Measurements from ENCODE around the gene TAOK3.
A peak's percentile ranks its signal among the peaks of the same experiment; 100 is the strongest.
"Not testable (repeated sequence)": the region's sequence is repeated elsewhere in the genome, so short reads cannot be mapped to it uniquely, and the experiment has no call there.

TAOK3 gene

DNA sequence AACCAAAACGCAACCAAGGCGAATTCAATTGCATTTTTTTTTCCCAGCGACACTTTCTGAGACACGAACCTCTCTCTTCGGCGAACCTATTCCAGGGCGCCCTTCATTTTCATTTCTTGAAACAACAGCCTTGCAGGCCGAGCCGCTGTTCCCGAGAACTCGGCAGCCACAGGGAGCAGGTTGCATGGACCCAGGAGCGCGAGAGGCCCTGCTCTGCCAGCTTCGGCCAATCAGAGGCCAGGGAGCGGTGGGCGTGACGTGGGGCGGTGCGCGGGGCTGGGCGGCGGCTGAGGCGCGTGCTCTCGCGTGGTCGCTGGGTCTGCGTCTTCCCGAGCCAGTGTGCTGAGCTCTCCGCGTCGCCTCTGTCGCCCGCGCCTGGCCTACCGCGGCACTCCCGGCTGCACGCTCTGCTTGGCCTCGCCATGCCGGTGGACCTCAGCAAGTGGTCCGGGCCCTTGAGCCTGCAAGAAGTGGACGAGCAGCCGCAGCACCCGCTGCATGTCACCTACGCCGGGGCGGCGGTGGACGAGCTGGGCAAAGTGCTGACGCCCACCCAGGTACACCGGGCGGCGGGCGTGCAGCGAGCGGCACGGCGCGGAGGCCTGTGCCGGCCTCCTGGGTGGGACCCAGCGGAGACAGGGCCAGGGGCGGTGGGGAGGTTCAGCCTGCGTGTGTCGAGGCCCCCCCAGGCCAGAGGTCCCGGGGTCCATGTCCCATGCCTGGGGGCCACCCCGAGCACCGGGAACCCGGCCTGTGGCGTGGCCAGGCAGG is 236.7 kb downstream of the TAOK3 start, which contains the start of gene PEBP1:
Gene PEBP1, plus strand, starts transcription at position 337 of the 771 bp plus-strand sequence. Its CDS starts 86 bp downstream, at position 423.
- DNase-seq = peak; percentile 94
- Mint-ChIP-seq H3K27ac (peak within 1 kb of the TSS; percentile 54), H3K4me1 (peaks cover 22% of the 10 kb centered on the region), H3K4me3 (peak within 1 kb of the TSS; percentile 89), H3K27me3 (ENCODE audit: low read depth, poor library complexity) (no peaks in the 10 kb centered on the region), H3K9me3 (no peaks in the 10 kb centered on the region), H3K36me3 (ENCODE audit: low read depth) (peaks cover 25% of the 10 kb centered on the region)
- TF ChIP-seq, protein P1, sequence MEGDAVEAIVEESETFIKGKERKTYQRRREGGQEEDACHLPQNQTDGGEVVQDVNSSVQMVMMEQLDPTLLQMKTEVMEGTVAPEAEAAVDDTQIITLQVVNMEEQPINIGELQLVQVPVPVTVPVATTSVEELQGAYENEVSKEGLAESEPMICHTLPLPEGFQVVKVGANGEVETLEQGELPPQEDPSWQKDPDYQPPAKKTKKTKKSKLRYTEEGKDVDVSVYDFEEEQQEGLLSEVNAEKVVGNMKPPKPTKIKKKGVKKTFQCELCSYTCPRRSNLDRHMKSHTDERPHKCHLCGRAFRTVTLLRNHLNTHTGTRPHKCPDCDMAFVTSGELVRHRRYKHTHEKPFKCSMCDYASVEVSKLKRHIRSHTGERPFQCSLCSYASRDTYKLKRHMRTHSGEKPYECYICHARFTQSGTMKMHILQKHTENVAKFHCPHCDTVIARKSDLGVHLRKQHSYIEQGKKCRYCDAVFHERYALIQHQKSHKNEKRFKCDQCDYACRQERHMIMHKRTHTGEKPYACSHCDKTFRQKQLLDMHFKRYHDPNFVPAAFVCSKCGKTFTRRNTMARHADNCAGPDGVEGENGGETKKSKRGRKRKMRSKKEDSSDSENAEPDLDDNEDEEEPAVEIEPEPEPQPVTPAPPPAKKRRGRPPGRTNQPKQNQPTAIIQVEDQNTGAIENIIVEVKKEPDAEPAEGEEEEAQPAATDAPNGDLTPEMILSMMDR (IDR thresholded peaks at IDR 0.05) = no peak

DNA sequence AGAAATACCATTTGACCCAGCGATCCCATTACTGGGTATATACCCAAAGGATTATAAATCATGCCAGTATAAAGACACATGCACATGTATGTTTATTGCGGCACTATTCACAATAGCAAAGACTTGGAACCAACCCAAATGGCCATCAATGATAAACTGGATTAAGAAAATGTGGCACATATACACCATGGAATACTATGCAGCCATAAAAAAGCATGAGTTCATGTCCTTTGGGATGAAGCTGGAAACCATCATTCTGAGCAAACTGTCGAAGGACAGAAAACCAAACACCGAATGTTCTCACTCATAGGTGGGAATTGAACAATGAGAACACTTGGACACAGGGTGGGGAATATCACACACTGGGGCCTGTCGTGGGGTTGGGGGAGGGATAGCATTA is 243.3 kb downstream of the TAOK3 start:
- not testable (repeated sequence) for H3K27ac Mint-ChIP-seq; DNase-seq; H3K36me3 Mint-ChIP-seq (ENCODE audit: low read depth); H3K9me3 Mint-ChIP-seq; H3K27me3 Mint-ChIP-seq (ENCODE audit: low read depth, poor library complexity); H3K4me1 Mint-ChIP-seq; H3K4me3 Mint-ChIP-seq

DNA sequence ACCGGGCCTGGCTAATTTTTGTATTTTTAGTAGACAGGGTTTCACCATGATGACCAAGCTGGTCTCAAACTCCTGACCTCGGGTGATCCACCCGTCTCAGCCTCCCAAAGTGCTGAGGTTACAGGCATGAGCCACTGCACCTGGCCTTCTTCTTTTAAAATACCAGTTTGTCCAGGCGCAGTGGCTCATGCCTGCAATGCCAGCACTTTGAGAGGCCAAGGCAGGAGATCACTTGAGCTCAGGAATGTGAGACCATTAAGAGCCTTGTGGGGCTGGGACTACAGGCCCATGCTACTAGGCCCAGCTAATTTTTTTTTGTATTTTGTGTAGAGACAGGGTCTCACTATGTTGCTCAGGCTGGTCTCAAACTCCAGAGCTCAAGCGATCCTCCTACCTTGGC is 244.8 kb downstream of the TAOK3 start:
- Mint-ChIP-seq H3K4me1 (no peaks in the 10 kb centered on the region), H3K4me3 (no peak overlapping the region), H3K27me3 (ENCODE audit: low read depth, poor library complexity) (no peaks in the 10 kb centered on the region), H3K9me3 (peaks cover 10% of the 10 kb centered on the region), H3K36me3 (ENCODE audit: low read depth) (no peaks in the 10 kb centered on the region), H3K27ac (no peak overlapping the region)
- TF ChIP-seq, protein P1 (IDR thresholded peaks at IDR 0.05) = no peak
- no peak for DNase-seq

DNA sequence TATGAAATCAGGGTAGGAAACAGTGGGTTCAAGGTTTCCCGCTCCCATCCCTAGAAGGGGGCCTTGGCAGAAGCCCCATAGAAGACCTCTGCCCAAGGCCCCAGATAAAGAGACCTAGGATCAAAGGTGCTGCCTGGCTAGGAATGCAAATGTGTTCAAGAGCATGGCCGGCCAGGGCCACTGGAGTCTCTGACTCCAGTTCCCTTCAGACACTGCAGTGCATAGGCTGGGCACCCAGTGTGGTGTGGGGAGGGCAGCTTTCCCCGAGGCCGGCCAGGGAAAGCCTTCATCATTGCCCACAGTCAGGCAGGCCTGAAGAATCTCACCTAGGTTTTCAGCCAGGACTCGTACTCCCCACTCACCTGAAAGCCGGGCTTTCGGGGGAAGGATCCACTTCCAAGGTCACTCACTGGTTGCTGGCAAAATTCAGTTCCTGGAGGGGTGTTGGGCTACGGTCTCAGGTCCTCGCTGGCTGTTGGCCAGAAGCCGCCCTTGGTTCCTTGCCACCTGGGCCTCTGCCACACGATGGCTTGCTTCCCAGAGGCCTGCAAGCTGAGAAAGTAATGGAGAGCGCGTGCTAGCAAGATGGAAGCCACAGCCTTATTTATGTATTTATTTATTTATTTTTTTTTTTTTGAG is 246.5 kb downstream of the TAOK3 start:
- Mint-ChIP-seq H3K4me3 (no peak overlapping the region), H3K27me3 (ENCODE audit: low read depth, poor library complexity) (no peaks in the 10 kb centered on the region), H3K9me3 (peaks cover 10% of the 10 kb centered on the region), H3K36me3 (ENCODE audit: low read depth) (no peaks in the 10 kb centered on the region), H3K27ac (no peak overlapping the region), H3K4me1 (peaks cover 2% of the 10 kb centered on the region)
- TF ChIP-seq, protein P1 (IDR thresholded peaks at IDR 0.05) = no peak
- no peak for DNase-seq

DNA sequence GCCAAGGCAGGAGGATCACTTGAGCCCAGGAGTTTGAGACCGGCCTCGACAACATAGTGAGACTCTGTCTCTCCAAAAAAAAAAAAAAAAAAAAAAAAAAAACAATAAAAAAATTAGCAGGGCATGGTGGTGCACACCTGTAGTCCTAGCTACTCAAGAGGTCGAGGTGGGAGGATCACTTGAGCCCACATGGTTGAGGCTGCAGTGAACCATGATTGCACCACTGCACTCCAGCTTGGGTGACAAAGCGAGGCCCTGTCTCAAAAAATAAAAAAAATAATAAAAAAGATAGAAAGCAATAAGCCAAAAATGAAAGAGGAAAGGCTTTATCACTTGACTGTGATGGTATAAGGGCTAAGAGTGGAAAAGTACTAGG is 247.0 kb downstream of the TAOK3 start:
- Mint-ChIP-seq H3K4me3 (no peak overlapping the region), H3K27ac (no peak overlapping the region), H3K36me3 (ENCODE audit: low read depth) (no peaks in the 10 kb centered on the region), H3K4me1 (peaks cover 7% of the 10 kb centered on the region), H3K27me3 (ENCODE audit: low read depth, poor library complexity) (no peaks in the 10 kb centered on the region), H3K9me3 (peaks cover 10% of the 10 kb centered on the region)
- DNase-seq = no peak
- TF ChIP-seq, protein P1 (IDR thresholded peaks at IDR 0.05) = no peak

DNA sequence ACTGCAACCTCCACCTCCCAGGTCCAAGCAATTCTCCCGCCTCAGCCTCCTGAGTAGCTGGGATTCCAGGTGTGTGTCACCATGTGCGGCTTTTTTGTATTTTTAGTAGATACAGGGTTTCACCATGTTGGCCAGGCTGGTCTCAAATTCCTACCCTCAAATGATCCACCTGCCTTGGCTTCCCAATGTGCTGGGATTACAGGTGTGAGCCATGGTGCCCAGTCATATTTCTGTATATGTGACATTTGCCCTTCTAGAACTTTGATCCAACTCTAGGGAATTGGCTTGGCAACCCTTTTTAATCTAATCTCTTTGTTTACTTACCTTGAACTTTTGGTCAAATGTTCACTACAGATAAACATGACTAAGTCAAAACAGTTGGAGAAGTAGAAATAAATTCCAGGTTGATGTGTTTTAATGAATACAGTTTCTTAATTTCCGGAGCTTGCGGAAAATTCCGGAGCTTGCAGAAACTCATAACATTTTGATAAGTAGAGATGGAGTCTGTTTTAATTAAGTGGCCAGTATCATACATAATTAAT is 248.3 kb downstream of the TAOK3 start:
- no peak for DNase-seq
- no peak overlapping the region for H3K4me3 Mint-ChIP-seq
- H3K36me3 Mint-ChIP-seq (ENCODE audit: low read depth) = no peaks in the 10 kb centered on the region
- TF ChIP-seq, protein P1 (IDR thresholded peaks at IDR 0.05) = no peak
- peaks cover 15% of the 10 kb centered on the region for H3K4me1 Mint-ChIP-seq
- H3K9me3 Mint-ChIP-seq = peaks cover 10% of the 10 kb centered on the region
- peak overlapping the region; percentile 79 for H3K27ac Mint-ChIP-seq
- no peaks in the 10 kb centered on the region for H3K27me3 Mint-ChIP-seq (ENCODE audit: low read depth, poor library complexity)
